ENCODE data around the gene SYT6. TPM values are rescaled to one million over a fixed set of nuclear protein-coding genes. Genes with fewer than 3 reads are reported as not detected.

SYT6 gene
- total and polyA plus RNA-seq, 2 of the 13 experiments (the other 11 are each of a cell fraction or from before 2014, with no cell fraction given): not detected

- in situ Hi-C loops (cut with HindIII; ENCODE audit: extremely low pct_ligation_motif_present, low pct_unique_long_range_greater_than_20kb): no loop called here
- Histone ChIP-seq H3K27me3 (ENCODE audit: control insufficient read depth in 1 of 2, insufficient read depth in 2 of 2, low read length in 2 of 2) (peaks cover 0 to 16% of the 10 kb centered on the region in 2 experiments; a peak in 2 of 5 replicates), H4K20me1 (ENCODE audit: insufficient read depth, low read length) (no peaks in the 10 kb centered on the region), H3K4me2 (ENCODE audit: low read depth, low read length) (no peak overlapping the region), H3K27ac (ENCODE audit: extremely low read length, insufficient read depth, low read length) (no peak overlapping the region), H3K79me2 (ENCODE audit: insufficient read depth, low read length) (no peaks in the 10 kb centered on the region), H3K9ac (ENCODE audit: insufficient read depth, low read depth, low read length) (no peak overlapping the region), H2AFZ (ENCODE audit: low read length) (no peak overlapping the region), H3K4me1 (ENCODE audit: insufficient read depth, low read length) (no peaks in the 10 kb centered on the region), H3K36me3 (replicated peaks in 1 of 2; ENCODE audit: control insufficient read depth in 1 of 2, insufficient read depth in 2 of 2, low read length in 2 of 2) (no peaks in the 10 kb centered on the region), H3K9me3 (ENCODE audit: low read length) (no peaks in the 10 kb centered on the region), H3K4me3 (replicated peaks in 1 of 3; ENCODE audit: insufficient read depth in 1 of 3, low read depth in 2 of 3, low read length in 3 of 3) (no peak overlapping the region)
- no peak for FAIRE-seq
- DNase-seq (ENCODE audit: low spot score): no peak
- POLR2A ChIA-PET: no interaction called here
- CTCF ChIA-PET (ENCODE audit: low intra/inter-chr PET ratio, low total read pairs): no interaction called here
- no peak for TF ChIP-seq ATAD3A (CRISPR knock-in tag; IDR thresholded peaks at IDR 0.05)
- no peak for TF ChIP-seq ZSCAN12 (CRISPR knock-in tag; IDR thresholded peaks at IDR 0.05)
- TF ChIP-seq KMT2B (CRISPR knock-in tag; IDR thresholded peaks at IDR 0.05): no peak
- TF ChIP-seq ZC3H4 (CRISPR knock-in tag; IDR thresholded peaks at IDR 0.05; ENCODE audit: borderline replicate concordance): no peak
- TF ChIP-seq SMYD3 (CRISPR knock-in tag; IDR thresholded peaks at IDR 0.05): no peak
- no peak for TF ChIP-seq SMARCC2 (IDR thresholded peaks at IDR 0.05)
- no peak for TF ChIP-seq TCF7 (IDR thresholded peaks at IDR 0.05; ENCODE audit: low read depth)
- TF ChIP-seq ERF (CRISPR knock-in tag; IDR thresholded peaks at IDR 0.05): no peak
- TF ChIP-seq ZNF230 (CRISPR knock-in tag; IDR thresholded peaks at IDR 0.05): no peak
- no peak for TF ChIP-seq ZNF207 (IDR thresholded peaks at IDR 0.05; ENCODE audit: borderline replicate concordance)
- no peak for TF ChIP-seq ZNF335 (CRISPR knock-in tag; IDR thresholded peaks at IDR 0.05)
- TF ChIP-seq PLSCR1 (CRISPR knock-in tag; IDR thresholded peaks at IDR 0.05; ENCODE audit: borderline replicate concordance): no peak
- no peak for TF ChIP-seq ZNF343 (CRISPR knock-in tag; IDR thresholded peaks at IDR 0.05)
- TF ChIP-seq ZNF317 (CRISPR knock-in tag; IDR thresholded peaks at IDR 0.05): no peak
- TF ChIP-seq ZNF138 (CRISPR knock-in tag; IDR thresholded peaks at IDR 0.05; ENCODE audit: low read depth): no peak
- TF ChIP-seq PTBP1 (IDR thresholded peaks at IDR 0.05; ENCODE audit: low read depth, low read length, poor library complexity, severe bottlenecking): no peak
- no peak for TF ChIP-seq MLX (CRISPR knock-in tag; IDR thresholded peaks at IDR 0.05)
- no peak for TF ChIP-seq PLRG1 (conservative IDR thresholded peaks at IDR 0.05)
- intact Hi-C loops (cut with micrococcal nuclease; ENCODE audit: unreplicated experiment): no loop called here
- no peak for ATAC-seq
- BruUV-seq (replicated peaks): no TSS peak
- WGBS (ENCODE audit: low lambda C conversion rate): 42% methylated on average over 4 of the region's 4 CpGs
Observed at GRCh38 chr1:114089502-114090138, 64.0 kb downstream of the SYT6 start.

Measured in HepG2 (cell line).